ENCODE measurements around the gene PRODH.
"Not testable (repeated sequence)": the region's sequence is repeated elsewhere in the genome, so short reads cannot be mapped to it uniquely, and the experiment has no call there.

The PRODH gene

DNA sequence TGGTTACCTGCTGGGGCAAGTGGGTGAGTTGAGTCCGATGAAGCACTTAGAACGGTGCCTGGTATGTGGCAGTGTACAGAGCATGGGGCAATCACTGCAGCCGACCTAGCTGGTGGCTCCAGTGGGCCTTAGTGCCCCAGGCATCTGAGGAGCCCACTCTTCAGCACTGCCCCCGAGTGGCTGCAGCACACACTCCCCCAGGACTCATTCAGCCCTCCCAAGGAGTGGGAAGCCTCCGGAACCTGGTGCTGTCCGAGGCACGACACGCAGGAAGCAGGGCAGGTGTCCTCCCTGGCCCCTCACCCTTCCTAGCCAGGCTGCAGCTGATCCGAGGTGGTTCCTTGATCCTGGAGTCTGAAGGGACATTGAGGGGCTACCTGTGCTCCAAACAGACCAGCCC is 42.4 kb upstream of the PRODH start:
- POLR2A ChIA-PET (ENCODE audit: low non-redundant PET), result no interaction called here
- H3K27ac ChIP-seq, result no peak overlapping the region
- DNase-seq (ENCODE audit: low spot score), result no peak
- CTCF ChIA-PET, result no interaction called here
- TF ChIP-seq, protein P1, sequence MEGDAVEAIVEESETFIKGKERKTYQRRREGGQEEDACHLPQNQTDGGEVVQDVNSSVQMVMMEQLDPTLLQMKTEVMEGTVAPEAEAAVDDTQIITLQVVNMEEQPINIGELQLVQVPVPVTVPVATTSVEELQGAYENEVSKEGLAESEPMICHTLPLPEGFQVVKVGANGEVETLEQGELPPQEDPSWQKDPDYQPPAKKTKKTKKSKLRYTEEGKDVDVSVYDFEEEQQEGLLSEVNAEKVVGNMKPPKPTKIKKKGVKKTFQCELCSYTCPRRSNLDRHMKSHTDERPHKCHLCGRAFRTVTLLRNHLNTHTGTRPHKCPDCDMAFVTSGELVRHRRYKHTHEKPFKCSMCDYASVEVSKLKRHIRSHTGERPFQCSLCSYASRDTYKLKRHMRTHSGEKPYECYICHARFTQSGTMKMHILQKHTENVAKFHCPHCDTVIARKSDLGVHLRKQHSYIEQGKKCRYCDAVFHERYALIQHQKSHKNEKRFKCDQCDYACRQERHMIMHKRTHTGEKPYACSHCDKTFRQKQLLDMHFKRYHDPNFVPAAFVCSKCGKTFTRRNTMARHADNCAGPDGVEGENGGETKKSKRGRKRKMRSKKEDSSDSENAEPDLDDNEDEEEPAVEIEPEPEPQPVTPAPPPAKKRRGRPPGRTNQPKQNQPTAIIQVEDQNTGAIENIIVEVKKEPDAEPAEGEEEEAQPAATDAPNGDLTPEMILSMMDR (conservative IDR thresholded peaks at IDR 0.05; ENCODE audit: low read depth), result no peak

GRCh38 chr22:18977824-18978425 is 41.8 kb upstream of the PRODH start:
- no peak for DNase-seq (ENCODE audit: low spot score)
- ChIA-PET POLR2A (ENCODE audit: low non-redundant PET) (no interaction called here), CTCF (no interaction called here)
- H3K27ac ChIP-seq, result no peak overlapping the region
- TF ChIP-seq, protein P1 (conservative IDR thresholded peaks at IDR 0.05; ENCODE audit: low read depth), result no peak

DNA sequence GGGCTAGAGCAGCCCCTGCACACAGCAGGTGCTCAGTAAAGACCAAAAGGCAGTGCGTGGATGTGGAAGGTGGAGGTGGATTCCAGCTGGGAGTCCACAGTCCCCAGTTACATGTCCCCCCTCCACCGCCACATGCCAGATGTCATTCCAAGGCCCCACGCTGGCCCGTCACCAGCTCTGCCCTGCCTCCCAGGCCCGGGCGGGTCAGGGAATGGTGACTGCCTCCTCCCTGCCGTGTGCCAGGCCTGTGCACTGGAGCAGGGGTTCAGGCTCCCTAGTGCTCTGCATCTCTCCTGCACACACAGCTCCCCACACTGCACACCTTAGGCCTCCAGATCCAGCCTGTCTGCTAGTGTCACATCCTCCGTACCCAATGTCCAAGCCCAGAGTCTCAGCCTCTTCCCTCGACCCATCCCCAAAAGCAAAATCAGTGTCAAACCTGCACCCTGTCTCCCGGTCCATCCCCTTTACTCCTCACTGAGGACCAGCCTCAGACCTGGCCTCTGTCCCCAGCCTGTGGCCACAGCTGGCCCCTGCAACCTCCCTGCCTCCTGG is 40.2 kb upstream of the PRODH start:
- TF ChIP-seq, protein P1 (conservative IDR thresholded peaks at IDR 0.05; ENCODE audit: low read depth), result no peak
- CTCF ChIA-PET, result no interaction called here

DNA sequence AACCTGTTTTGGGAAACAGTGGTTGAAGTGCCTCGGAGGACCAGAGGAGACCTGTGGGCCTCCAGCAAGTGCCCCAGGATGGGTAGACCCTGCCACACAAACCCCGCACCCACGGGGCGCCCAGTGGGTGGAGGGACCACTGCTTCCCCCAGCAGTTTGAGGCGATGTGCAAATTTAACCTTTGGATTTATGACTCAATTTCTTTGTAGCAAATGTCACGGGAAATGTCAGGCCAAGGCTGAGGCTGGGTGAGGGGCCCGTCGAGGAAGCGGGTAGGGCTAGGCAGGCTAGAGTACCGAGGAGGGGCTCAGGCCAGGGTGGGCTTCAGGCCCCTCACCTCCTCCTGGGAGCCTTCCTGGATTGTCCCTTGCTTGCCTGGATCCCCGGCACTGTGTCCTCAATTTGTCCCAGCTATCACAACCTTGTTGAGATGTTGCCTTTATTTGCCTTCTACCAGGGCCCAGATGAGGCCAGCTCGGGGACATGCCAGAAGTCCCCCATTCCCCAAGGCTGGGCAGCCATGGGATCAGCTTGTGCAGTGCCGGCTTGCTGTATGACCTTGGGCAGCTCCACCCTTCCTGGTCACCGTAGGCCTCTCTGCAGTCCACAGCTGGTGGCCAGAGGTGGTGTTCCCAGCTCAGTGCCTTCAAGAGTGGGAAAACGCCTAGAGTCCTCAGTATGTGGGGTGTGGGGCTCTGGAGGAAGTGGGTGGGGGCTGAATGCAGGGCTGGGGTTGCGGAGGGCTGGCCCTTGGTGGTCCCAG is 39.5 kb upstream of the PRODH start:
- TF ChIP-seq, protein P1 (conservative IDR thresholded peaks at IDR 0.05; ENCODE audit: low read depth), result no peak
- ChIA-PET POLR2A (ENCODE audit: low non-redundant PET) (no interaction called here), CTCF (interaction anchor here (0.5 kb wide), 1 partner anchor 187 kb away, joined by 5 read pairs; no protein-coding TSS in a partner anchor)
- no peak for DNase-seq (ENCODE audit: low spot score)
- H3K27ac ChIP-seq, result no peak overlapping the region

More for the DNA sequence above, 40.2 kb upstream of the PRODH start:
- DNase-seq (ENCODE audit: low spot score), result no peak
- H3K27ac ChIP-seq, result no peak overlapping the region
- POLR2A ChIA-PET (ENCODE audit: low non-redundant PET), result no interaction called here

DNA sequence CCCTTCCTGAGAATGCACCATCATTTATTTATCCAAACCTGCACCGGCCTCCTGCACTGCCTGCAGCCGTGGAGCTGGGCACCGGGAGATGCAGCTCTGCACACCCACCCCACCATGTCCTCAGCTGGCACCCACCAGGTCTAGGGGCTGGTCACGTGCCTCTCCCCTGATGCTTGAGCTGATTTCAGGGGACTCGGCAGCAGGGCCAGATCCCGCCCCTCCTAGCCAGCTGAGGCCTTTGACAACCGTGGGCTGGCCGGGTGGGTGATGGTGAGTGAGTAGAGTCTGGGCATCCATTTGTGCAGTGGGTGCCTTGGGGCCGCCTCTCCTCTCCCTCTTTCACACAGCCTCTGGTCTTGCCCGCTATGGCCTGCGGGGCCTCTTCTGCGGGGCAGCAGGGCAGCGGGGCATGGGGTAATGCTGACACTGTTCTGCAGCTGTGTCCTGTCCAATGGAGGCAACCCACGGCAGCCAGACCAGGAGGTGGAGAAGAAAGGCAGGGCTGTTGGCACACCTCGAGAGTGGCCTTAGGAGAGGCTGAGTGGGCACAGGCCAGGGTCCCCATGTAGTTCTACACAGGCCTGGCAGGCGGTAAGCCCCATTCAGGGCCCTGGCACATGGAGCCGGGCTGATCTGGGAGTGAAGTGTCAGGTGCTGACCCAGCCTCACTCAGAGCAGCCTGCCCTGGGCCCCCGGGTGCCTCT is 38.5 kb upstream of the PRODH start:
- TF ChIP-seq, protein P1 (conservative IDR thresholded peaks at IDR 0.05; ENCODE audit: low read depth), result no peak
- DNase-seq (ENCODE audit: low spot score), result no peak
- CTCF ChIA-PET, result interaction anchor here (0.6 kb wide), 1 partner anchor 655 kb away, joined by 3 read pairs; no protein-coding TSS in a partner anchor
- no peak overlapping the region for H3K27ac ChIP-seq
- POLR2A ChIA-PET (ENCODE audit: low non-redundant PET), result no interaction called here

- POLR2A ChIA-PET (ENCODE audit: low non-redundant PET), result no interaction called here
- no peak overlapping the region for H3K27ac ChIP-seq
- TF ChIP-seq, protein P1 (conservative IDR thresholded peaks at IDR 0.05; ENCODE audit: low read depth), result no peak
- DNase-seq (ENCODE audit: low spot score), result no peak
- CTCF ChIA-PET, result no interaction called here
Measured at GRCh38 chr22:18973264-18974031, 37.4 kb upstream of the PRODH start.

DNA sequence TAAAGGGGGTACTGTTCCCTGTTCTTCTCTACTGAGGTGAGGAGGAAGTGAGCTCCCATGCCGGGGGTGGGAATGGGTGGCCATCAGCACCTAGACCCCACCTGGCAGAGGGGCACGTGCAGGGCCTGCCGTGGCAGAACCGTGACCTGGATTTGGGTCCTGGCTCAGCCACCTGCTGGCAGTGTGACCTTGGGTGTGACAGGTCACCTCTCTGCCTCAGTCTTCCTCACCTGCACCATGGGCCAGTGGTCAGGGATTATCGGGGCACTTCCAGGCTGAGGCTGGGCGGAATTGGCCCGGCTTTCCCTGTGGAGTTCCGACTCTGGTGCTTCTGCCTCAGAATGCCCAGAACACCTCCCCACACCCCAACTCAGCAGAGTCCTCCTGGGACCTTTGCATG is 36.5 kb upstream of the PRODH start:
- H3K27ac ChIP-seq; DNase-seq (ENCODE audit: low spot score); POLR2A ChIA-PET (ENCODE audit: low non-redundant PET); CTCF ChIA-PET: not testable (repeated sequence)

GRCh38 chr22:18972029-18972428 is 35.9 kb upstream of the PRODH start:
- CTCF ChIA-PET; POLR2A ChIA-PET (ENCODE audit: low non-redundant PET); H3K27ac ChIP-seq; DNase-seq (ENCODE audit: low spot score): not testable (repeated sequence)
